OCI-LY1 (cell line): ENCODE data around the gene CCDC138.

Experiments
- EZH2 ChIP-seq: fragments of 200-600 bp; sonication (generic), shearing (Covaris generic); IDR thresholded peaks from 2 replicates; pipeline ENCODE4 v1.8.0; 2017; ENCODE audit warnings: borderline replicate concordance, mixed run types, mild to moderate bottlenecking, antibody characterized with exemption, low read length, moderate library complexity, mixed read lengths
- TF ChIP-seq, protein P1 (sequence below): fragments of 200-600 bp; sonication (generic), shearing (Covaris generic); IDR thresholded peaks from 2 replicates; pipeline ENCODE4 v1.5.1; 2017; ENCODE audit warnings: mild to moderate bottlenecking, antibody characterized with exemption, low read length, moderate library complexity, mixed read lengths

DNA sequence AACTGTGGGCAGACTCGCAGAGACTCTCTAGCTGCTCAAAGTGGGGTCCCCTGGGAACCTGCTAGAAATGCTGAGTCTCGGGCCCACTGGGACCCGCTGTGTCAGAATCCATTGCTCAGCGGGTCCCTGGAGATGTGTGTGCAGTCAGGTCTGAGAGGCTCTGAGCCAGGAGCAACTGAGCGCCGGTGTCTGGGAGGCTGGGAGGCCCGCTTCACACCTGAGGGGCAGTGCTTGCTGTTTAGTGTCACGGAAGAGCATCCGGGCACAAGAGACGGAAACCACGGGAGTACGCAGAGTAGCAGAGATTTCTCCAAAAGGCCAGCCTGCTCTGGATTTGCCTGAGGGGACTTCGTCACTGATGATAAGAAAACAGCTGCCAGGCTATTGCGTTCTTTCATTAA is 132.4 kb downstream of the CCDC138 start:
- TF ChIP-seq, protein P1, sequence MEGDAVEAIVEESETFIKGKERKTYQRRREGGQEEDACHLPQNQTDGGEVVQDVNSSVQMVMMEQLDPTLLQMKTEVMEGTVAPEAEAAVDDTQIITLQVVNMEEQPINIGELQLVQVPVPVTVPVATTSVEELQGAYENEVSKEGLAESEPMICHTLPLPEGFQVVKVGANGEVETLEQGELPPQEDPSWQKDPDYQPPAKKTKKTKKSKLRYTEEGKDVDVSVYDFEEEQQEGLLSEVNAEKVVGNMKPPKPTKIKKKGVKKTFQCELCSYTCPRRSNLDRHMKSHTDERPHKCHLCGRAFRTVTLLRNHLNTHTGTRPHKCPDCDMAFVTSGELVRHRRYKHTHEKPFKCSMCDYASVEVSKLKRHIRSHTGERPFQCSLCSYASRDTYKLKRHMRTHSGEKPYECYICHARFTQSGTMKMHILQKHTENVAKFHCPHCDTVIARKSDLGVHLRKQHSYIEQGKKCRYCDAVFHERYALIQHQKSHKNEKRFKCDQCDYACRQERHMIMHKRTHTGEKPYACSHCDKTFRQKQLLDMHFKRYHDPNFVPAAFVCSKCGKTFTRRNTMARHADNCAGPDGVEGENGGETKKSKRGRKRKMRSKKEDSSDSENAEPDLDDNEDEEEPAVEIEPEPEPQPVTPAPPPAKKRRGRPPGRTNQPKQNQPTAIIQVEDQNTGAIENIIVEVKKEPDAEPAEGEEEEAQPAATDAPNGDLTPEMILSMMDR = no peak
- no peak for TF ChIP-seq EZH2
